HG03097 (cell line): ENCODE results near the gene RHOF.

Experiments
- ATAC-seq: cut with Tn5 transposase; IDR thresholded peaks from one replicate; pipeline ENCODE4 v1.9.1; 2021; ENCODE audit not compliant: unreplicated experiment, low FRiP score

The RHOF gene

DNA sequence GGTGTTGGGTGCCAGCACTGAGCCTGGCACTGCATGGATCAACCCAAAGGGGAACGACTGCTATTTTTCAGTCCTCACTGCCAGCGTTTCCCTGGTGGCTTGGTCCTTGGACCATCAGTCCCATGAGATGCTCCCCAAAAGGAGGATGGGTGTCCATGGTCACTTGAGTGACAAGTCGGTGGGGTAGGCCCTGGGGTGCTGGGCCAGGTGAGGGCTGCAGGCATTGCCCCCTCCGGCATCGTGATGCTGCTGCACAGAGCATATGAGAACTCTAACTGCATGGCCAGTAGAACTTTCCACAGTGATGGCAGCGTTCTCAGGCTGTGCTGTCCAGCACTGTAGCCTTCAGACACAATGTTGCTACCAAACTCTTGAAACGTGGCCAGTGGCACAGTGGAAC is 26.6 kb upstream of the RHOF start:
- no peak for ATAC-seq

DNA sequence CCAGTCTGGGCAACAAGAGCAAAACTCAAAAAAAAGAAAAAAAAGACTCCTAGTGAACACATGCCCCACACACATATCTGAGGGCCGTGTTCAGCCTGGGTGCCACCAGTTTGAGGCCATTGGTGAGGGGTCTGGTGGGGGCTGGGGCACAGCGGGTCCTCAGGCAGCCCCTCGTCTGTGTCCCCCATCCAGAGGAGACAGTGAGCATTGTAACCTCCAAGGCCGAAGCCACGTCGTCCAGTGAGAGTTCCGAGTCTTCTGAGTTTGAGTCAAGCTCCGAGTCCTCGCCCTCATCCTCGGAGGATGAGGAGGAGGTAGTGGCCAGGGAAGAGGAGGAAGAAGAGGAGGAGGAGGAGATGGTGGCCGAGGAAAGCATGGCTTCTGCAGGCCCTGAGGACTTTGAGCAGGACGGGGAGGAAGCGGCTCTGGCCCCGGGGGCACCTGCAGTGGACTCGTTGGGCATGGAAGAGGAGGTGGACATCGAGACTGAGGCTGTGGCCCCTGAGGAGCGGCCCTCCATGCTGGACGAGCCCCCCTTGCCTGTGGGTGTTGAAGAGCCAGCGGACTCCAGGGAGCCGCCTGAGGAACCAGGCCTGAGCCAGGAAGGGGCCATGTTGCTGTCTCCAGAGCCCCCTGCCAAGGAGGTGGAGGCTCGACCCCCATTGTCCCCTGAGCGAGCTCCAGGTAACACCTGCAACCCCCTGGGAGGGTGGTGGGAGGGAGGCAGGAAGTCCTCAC is 25.9 kb upstream of the RHOF start:
- ATAC-seq = no peak

DNA sequence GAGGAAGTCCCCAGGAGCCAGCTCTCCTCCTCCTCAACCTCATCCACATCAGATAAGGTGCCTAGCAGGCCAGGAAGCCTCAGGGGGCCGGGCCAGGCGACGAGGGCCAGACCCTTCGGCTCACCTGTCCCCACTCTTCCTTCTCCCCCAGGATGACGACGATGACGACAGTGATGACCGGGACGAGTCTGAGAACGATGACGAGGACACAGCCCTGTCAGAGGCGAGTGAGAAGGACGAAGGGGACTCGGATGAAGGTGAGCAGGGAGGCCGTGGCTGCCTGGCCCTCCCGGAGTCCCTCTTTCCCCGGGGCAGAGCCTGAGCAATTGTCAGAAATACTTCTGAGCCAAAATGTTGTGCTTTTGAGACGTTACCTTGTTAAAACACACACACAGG is 24.2 kb upstream of the RHOF start:
- no peak for ATAC-seq

DNA sequence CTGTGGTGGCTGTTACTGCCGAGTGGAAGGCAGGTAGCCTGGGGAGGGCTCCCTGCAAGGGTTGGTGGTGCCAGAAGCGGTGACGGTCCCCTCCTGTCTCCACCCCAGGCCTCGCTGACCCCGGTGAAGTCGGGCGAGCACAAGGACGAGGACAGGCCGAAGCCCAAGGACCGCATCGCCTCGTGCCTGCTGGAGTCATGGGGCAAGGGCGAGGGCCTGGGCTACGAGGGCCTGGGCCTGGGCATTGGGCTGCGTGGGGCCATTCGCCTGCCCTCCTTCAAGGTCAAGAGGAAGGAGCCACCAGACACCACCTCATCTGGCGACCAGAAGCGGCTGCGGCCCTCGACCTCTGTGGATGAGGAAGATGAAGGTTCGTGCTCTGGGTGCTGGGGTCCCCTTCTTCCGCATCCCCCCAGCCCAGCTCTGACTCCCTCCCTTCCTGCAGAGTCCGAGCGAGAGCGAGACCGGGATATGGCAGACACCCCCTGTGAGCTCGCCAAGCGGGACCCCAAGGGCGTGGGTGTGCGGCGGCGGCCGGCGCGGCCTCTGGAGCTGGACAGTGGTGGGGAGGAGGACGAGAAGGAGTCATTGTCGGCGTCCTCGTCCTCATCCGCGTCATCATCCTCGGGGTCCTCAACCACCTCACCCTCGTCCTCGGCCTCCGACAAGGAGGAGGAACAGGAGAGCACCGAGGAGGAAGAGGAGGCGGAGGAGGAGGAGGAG is 23.6 kb upstream of the RHOF start:
- ATAC-seq = no peak

DNA sequence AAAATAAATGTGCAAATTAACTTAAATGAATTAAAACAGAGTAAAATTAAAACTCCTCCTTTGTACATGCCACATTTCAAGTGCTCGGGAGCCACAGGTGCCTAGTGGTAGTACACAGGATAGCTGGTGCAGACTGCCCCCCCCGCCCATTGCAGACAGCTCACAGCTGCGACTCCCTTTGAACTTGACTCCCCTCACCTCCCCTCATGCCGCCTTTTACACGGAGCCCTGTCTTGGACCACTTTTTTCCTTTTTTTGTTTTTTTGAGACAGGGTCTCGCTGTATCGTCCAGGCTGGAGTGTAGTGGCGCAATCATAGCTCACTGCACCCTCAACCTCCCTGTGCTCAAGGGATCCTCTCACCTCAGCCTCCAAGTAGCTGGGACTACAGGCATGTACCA is 21.8 kb upstream of the RHOF start:
- no peak for ATAC-seq

DNA sequence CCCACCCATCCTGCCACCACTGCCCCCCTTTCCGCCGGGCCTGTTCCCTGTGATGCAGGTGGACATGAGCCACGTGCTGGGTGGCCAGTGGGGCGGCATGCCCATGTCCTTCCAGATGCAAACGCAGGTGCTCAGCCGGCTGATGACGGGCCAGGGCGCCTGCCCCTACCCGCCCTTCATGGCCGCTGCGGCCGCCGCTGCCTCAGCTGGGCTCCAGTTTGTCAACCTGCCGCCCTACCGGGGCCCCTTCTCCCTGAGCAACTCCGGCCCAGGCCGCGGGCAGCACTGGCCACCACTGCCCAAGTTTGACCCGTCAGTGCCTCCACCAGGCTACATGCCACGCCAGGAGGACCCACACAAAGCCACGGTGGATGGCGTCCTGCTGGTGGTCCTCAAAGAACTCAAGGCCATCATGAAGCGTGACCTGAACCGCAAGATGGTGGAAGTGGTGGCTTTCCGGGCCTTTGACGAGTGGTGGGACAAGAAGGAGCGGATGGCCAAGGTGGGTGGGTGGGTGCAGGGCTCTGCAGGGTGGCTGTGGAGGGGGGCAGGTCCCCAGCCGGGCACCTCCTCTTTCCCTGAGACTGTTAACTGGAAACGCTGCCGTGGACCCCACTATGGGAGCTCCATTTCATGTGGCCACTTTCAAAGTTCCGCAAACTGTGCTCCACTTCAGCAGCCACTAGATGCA is 21.1 kb upstream of the RHOF start:
- no peak for ATAC-seq

DNA sequence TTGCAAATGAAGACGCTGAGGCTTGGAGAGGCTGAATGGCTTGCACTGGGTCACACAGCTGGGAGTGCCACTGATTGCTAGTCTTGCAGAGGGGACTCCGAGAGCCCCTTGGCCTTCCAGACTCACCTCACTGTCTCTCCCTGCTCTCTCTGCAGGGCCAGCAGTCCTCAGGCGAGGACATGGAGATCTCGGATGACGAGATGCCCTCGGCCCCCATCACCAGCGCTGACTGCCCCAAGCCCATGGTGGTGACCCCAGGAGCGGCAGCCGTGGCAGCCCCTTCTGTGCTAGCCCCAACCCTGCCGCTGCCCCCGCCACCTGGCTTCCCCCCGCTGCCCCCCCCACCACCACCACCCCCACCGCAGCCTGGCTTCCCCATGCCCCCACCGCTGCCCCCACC is 20.5 kb upstream of the RHOF start:
- ATAC-seq = no peak

DNA sequence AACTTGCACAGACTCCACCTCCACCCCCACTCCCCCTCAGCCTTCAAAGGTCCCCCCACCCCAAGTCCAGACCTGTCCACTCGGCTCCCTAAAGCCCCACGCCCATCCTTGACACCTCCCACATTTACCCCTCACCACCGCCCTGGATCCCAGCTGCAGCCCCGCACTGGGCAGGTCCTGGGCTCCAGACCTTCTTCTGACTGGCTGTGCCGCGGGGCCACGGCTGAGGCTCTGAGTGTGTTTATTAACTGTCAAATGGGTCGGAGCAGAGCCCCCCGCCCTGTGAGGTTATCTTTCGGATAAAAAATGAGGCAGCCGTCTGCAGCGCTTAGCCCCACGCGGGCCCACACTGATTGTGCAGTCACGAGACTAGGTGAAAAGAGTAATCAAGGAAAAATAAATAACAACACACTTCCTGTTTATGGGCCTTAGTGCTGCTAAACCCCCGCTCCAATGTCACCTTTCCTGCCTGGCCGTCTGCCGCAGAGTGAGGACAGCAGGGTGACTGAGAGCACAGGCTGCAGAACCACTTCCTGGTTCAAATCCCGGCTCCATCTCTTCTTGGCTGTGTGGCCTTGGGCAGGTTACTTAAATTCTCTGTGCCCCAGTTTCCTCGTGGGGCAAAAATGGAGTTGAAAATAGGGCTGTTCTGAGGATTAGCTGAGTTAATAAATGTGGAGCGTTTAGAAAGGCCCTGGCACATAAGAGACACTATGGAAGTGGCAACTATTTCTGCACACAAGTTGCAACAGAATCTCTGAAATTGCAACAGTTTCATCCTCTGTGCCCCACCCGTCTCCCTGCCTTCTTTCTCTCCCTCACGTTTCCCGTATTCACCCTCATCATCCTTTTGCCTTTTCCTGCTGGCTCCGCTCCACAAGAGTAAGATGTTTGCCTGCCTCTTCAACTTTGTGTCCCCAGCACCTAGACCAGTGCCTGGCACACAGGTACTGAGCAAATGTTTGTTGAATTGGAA is 19.7 kb upstream of the RHOF start:
- no peak for ATAC-seq

DNA sequence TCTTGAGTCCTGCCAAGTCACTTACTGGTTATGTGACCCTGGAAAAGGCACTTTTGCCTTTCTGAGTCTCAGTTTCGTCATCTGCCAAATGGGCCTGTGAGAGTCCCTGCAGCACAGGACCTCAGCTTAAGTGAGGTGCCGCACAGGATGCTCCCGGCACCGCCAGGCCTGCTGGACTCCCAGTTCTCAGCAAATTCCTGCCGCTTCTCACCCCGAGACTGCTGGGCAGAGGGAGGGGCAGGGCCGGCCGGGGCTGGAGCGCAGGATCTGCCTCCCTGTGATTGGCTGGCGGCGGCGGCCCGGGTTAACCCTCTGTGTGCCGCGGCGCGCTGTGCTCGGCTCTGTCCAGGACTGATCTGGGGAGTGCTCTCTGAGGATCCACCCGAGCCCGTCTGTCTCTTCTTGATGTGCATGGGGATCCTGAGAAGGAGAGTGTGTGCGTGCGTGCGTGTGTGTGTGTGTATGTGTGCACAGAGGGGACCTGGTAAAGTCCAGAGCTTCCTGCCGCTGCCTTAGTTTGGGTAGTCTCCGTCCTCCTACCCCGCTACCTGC is 18.9 kb upstream of the RHOF start:
- no peak for ATAC-seq

DNA sequence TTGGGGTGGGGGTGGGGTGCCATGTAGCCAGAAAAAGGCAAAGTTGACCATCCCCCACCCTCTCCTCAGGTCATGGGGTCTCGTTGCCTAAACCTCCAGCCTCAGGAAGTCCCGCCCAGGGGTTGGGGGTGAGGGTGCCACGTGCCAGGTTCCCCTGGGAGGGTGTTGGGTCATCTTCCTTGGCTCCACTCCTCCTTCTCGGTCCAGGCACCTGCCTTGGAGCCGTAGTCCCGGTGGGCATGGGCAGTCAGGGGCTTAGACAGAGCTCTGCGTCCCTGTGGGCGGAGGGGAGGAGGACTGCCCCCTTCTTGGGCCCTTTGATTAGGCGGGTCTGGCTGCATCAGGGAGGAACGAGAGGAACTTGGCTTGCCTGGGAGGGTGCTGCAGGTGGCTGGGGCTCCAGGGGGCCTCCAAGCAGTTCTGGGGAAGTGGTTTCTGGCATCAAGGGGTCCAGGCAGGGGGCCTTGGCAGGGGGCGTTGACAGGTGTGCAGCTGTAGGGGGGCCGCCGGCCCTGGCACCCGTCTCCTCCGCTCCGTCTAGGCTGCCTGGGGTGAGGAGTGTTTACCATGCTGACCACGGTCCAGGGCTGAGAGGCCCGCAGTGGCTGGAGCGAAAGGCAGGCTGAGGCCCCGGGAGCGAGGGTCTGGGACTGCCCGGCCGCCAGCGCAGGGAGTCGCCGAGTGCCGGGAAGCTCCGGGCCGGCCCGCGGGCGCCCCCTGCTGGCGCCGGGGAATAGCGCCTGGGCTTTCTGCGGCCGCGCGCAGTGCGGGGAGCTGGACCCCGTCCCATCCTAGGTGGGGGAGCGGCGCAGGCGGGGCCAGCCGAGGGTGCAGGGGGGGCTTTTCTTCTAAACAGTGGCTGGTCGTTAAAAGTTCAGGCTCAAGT is 18.2 kb upstream of the RHOF start:
- ATAC-seq = peak; percentile 52

DNA sequence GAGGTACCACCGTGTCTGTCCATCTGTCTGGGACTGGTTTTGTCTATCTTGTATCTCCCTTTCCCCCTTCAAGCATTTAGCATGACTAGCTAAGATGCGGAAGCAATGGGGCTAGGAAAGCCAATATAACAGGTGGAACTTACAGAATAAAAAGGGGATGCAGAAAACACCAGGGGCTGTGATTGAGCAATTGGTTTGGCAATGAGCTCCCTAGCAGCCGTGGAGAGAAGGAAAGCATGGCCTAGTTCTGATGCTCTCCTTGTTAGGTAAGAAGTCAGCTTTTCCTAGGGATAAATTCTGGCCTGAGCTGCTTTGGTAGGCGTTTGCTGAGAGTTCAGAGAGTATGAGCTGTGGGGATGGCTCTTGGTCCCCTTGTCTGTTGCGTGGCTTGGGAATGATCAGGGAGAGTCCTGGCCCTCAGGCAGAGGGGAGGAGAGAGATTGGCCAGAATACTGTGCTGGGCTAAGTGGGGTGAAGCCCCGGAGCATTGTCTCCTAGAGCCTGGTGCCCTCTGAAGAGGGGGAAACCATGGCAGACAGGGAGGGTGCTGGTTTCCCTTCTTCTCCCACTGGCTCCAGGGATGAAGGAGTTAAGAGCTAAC is 17.4 kb upstream of the RHOF start:
- no peak for ATAC-seq

DNA sequence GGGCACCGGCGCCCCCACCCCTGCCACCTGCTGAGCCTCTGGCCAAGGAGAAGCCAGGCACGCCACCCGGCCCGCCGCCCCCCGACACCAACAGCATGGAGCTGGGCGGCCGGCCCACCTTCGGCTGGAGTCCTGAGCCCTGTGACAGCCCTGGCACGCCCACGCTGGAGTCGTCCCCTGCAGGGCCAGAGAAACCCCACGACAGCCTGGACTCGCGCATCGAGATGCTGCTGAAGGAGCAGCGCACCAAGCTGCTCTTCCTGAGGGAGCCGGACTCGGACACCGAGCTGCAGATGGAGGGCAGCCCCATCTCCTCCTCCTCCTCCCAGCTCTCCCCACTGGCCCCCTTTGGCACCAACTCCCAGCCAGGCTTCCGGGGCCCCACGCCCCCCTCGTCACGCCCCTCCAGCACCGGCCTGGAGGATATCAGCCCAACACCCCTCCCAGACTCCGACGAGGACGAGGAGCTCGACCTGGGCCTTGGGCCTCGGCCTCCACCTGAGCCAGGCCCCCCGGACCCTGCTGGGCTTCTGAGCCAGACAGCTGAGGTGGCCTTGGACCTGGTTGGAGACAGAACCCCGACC is 16.8 kb upstream of the RHOF start:
- ATAC-seq = no peak

DNA sequence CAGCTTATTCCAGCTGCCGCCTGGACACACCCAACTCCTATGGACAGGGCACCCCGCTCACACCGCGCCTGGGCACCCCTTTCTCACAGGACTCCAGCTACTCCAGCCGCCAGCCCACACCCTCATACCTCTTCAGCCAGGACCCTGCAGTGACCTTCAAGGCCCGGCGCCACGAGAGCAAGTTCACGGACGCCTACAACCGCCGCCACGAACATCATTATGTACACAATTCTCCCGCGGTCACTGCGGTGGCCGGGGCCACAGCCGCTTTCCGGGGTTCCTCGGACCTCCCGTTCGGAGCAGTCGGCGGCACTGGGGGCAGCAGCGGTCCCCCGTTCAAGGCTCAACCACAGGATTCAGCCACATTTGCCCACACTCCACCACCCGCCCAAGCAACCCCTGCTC is 16.2 kb upstream of the RHOF start:
- ATAC-seq = no peak

DNA sequence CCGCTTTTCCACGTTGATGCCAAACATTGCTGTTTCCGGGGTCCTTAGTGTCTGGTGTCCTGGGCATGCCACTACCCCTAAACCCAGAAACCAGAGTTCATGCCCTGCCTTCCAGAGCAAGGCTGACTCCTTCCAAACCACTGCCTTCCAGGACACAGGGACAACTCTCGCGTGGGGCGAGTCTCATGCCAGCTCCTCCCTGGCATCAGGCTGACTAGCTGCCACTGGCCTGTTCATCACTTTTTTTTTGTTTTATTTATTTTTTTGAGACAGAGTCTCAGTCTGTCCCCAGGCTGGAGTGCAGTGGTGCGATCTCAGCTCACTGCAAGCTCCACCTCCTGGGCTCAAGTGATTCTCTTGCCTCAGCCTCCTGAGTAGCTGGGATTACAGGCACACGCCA is 15.1 kb upstream of the RHOF start:
- no peak for ATAC-seq

DNA sequence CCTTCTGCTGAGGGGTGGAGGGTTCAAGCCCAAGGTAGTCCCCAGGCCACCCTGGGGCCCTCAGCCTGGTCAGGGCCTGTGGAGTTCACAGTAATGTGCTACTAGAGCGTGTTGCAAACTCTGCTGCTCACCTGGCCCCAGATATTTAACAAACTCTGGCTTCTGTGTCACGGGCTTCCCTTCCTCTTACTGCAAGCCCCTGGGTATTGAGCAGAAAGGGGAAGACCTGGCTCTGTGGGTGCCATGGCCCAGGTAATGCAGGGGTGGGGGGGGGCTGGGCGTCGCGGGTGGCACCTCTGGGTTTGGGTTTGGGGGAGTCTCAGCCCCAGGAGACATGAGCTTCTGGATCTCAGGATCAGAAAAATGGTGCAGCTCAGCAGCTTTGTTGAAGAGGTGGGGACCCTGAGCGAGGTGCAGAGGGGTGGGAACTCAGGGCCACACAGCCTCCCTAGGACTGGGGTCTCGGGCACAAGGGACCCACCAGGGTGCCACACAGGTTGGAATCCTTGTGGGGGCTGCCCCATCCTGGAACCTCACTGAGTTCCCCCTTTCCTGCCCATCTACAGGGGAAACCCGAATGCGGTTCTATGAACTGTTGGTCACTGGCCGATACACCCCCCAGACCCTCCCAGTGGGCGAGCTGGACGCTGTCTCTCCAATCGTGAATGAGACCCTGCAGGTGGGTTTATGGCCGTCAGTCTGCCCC is 14.3 kb upstream of the RHOF start:
- ATAC-seq = no peak

DNA sequence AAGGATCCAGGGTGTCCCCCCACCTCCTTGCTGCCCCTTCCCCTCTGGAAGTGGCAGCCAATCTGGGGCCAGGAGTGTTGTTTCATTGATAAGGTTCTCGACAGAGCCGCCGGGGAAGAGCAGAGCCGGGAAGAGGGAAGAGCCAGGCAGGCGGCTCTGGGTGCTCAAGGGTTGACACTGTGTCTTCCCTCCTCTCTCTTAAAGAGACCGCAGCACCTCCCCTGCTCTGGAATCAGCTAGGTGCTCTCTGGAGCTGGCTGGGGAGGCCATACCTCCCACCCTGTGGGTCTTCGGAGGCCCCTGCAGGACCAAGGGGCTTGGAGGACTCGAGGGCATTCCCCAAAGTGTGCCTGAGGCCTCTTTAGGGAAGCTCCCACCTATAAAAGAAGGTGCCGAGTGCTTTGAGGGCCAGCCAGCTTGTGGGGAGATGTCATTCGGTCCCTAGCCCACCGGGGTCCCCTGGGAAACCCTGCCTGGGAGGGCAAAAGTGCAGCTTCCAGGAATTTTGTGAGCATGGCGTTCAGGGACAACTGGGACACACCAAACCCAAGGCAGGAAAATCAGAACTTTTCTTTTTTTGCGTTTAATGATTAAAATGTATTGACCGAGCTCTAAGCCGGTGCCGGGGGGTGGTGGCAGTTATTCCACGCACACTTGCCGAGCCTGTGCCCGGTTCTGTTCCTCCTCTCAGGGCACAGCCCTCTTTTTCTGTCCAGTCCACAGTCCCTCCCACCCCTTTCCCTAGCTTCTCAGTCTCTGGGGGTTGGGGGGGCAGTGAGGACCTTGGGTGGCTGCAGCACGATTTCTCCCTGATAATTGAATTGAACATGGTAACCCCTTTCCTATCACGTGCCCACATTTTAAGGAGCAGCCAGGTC is 13.3 kb upstream of the RHOF start:
- no peak for ATAC-seq

DNA sequence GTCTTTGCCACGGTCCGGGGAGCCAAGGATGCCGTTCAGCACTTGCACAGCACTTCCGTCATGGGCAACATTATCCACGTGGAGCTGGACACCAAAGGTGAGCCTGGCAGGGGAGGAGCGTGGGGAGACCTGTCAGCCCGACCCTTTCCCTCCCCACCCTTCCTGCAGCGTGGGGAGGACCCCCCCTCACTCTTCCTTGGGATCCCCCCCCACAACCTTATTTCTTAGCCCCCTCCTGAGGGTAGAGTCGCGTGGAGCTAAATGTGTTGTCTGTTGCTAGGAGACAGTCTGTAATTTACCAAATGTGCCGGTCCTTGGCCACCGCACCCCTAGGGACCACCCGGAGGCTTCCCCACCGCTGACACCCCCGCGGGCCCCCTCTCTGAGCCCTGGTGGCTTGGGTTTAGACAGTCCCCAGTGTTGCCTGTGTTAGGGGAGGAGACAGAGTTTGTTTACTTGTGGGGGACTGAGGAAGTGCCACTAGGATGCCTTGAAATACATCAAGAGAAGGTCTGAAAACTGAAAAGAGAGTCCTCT is 12.6 kb upstream of the RHOF start:
- no peak for ATAC-seq
